ENCODE results near the gene GTF2H1. TPM values are rescaled to one million over a fixed set of nuclear protein-coding genes. Genes with fewer than 3 reads are reported as not detected.
A peak's percentile ranks its signal among the peaks of the same experiment; 100 is the strongest.

GTF2H1 gene
- total and polyA plus RNA-seq, 8 donors, result 30.6 to 73.3 (median 64.5) TPM

- no peaks in the 10 kb centered on the region for H3K27me3 ChIP-seq
- no peaks in the 10 kb centered on the region for H3K4me1 ChIP-seq
- intact Hi-C loops (cut with DNase I), result no loop called here
- H3K9me3 ChIP-seq, result no peaks in the 10 kb centered on the region
- peaks cover 0 to 98% of the 10 kb centered on the region in 2 donors for H3K36me3 ChIP-seq
- no peak overlapping the region for H3K4me3 ChIP-seq
- H3K27ac ChIP-seq, result no peak overlapping the region
- ATAC-seq, result no peak
- no peak for TF ChIP-seq CTCF (IDR thresholded peaks at IDR 0.05)
- DNase-seq, result no peak
Observed at GRCh38 chr11:18285841-18286240, 36.5 kb upstream of the GTF2H1 start.

DNA sequence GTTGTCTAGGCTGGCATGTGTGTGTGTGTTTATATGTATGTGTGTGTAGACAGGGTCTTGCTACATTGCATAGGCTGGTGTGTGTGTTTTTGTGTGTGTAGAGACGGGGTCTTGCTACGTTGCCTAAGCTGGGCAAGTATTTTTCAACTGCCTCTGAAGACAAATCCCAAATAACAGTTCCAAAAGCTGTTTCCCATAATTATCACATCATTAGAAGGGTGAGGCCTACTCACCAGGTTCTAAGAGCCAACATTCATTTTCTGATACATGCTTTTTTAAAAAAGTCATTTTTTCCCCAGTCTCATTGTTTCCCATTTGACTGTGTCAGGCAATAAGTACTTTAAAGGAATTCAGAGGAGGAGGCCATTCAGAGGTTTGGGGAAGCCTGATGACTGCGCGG, 33.5 kb upstream of the GTF2H1 start:
- no peak overlapping the region for H3K27ac ChIP-seq
- H3K4me1 ChIP-seq, result no peaks in the 10 kb centered on the region
- ATAC-seq (no peak), DNase-seq (peak in 2 of 4 donors; percentile 16 to 26)
- no peaks in the 10 kb centered on the region for H3K27me3 ChIP-seq
- TF ChIP-seq CTCF (IDR thresholded peaks at IDR 0.05), result no peak
- H3K9me3 ChIP-seq, result no peaks in the 10 kb centered on the region
- no peak overlapping the region for H3K4me3 ChIP-seq
- intact Hi-C loops (cut with DNase I), result no loop called here
- H3K36me3 ChIP-seq, result peaks cover 0 to 98% of the 10 kb centered on the region in 2 donors

- no peak overlapping the region for H3K4me3 ChIP-seq
- H3K4me1 ChIP-seq, result no peaks in the 10 kb centered on the region
- no peak for ATAC-seq
- no peak overlapping the region for H3K27ac ChIP-seq
- no peak for DNase-seq
- intact Hi-C loops (cut with DNase I), result no loop called here
- no peaks in the 10 kb centered on the region for H3K27me3 ChIP-seq
- no peaks in the 10 kb centered on the region for H3K9me3 ChIP-seq
- peaks cover 0 to 99% of the 10 kb centered on the region in 2 donors for H3K36me3 ChIP-seq
- TF ChIP-seq CTCF (IDR thresholded peaks at IDR 0.05), result no peak
Observed at GRCh38 chr11:18294862-18295261, 27.5 kb upstream of the GTF2H1 start.

DNA sequence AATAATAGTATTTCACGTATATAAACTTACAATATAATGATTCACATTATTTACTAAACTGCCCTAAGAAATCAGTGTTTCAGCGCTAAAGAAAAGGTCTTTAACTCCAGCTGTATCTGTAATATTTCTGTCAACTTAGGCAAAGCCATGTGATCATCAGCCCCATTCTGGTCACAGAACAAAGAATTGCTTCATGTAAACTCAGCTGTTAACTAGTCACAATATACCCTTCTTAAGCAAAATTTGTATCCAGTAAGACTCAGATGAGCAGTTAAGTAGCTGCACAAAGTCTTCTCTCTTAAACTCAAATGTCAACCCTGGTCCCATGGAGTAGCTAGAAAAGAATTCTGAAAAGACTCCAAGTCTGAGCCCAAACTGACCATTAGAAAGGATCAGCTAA, 27.1 kb upstream of the GTF2H1 start:
- peaks cover 0 to 99% of the 10 kb centered on the region in 2 donors for H3K36me3 ChIP-seq

GRCh38 chr11:18299721-18300120, 22.6 kb upstream of the GTF2H1 start:
- intact Hi-C loops (cut with DNase I), result no loop called here
- ATAC-seq (peak; percentile 15), DNase-seq (no peak)
- Histone ChIP-seq H3K27me3 (no peaks in the 10 kb centered on the region), H3K9me3 (no peaks in the 10 kb centered on the region), H3K27ac (peak overlapping the region in 1 of 2 donors; percentile 43), H3K4me1 (no peaks in the 10 kb centered on the region), H3K4me3 (no peak overlapping the region), H3K36me3 (peaks cover 0 to 97% of the 10 kb centered on the region in 2 donors)
- TF ChIP-seq CTCF (IDR thresholded peaks at IDR 0.05), result no peak

More for the DNA sequence above, 27.1 kb upstream of the GTF2H1 start:
- Histone ChIP-seq H3K27me3 (no peaks in the 10 kb centered on the region), H3K4me1 (no peaks in the 10 kb centered on the region), H3K27ac (no peak overlapping the region), H3K4me3 (no peak overlapping the region), H3K9me3 (no peaks in the 10 kb centered on the region)
- intact Hi-C loops (cut with DNase I), result no loop called here
- no peak for ATAC-seq
- no peak for TF ChIP-seq CTCF (IDR thresholded peaks at IDR 0.05)
- no peak for DNase-seq
